22Rv1 (cell line): ENCODE results near the gene ZC3H8.

Source experiments
- H3K27ac ChIP-seq: fragments of 450-650 bp; 2 replicates; pipeline ENCODE4 v1.5.1; 2017
- ZFX ChIP-seq: fragments of 450-650 bp; IDR thresholded peaks from 2 replicates; pipeline ENCODE4 v1.6.1; 2017; ENCODE audit warnings: antibody characterized with exemption, borderline replicate concordance
- TF ChIP-seq, protein P1 (sequence below): fragments of 450-650 bp; IDR thresholded peaks from 2 replicates; pipeline ENCODE4 v1.5.1; 2017; ENCODE audit warnings: mild to moderate bottlenecking

ZC3H8 gene

GRCh38 chr2:112257575-112257974 lies 2.7 kb upstream of the ZC3H8 start:
- TF ChIP-seq, protein P1, sequence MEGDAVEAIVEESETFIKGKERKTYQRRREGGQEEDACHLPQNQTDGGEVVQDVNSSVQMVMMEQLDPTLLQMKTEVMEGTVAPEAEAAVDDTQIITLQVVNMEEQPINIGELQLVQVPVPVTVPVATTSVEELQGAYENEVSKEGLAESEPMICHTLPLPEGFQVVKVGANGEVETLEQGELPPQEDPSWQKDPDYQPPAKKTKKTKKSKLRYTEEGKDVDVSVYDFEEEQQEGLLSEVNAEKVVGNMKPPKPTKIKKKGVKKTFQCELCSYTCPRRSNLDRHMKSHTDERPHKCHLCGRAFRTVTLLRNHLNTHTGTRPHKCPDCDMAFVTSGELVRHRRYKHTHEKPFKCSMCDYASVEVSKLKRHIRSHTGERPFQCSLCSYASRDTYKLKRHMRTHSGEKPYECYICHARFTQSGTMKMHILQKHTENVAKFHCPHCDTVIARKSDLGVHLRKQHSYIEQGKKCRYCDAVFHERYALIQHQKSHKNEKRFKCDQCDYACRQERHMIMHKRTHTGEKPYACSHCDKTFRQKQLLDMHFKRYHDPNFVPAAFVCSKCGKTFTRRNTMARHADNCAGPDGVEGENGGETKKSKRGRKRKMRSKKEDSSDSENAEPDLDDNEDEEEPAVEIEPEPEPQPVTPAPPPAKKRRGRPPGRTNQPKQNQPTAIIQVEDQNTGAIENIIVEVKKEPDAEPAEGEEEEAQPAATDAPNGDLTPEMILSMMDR = no peak
- TF ChIP-seq ZFX = no peak

GRCh38 chr2:112256654-112257053 lies 1.8 kb upstream of the ZC3H8 start:
- TF ChIP-seq, protein P1 = no peak
- no peak for TF ChIP-seq ZFX
- no peak overlapping the region for H3K27ac ChIP-seq

More at GRCh38 chr2:112257575-112257974, 2.7 kb upstream of the ZC3H8 start:
- no peak overlapping the region for H3K27ac ChIP-seq

DNA sequence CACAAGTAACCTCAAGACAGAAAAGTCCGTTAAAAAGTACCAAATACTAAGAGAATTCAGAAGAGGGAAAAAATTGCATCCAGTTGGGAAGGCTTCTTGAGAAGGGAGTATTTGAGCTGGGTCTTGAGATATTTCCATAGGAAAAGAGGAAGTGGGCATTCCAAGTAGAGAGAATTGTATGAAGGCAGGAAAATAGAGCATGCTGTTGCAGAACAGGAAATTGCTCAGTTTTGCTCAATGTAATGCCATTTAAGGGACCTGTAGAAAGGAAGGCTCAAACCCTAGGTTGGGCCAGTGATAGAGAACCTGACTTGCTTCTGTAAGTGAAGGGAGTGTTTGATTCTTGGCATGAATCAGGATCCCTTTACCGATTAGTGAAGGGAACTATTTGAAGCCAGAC lies 1.0 kb upstream of the ZC3H8 start:
- no peak overlapping the region for H3K27ac ChIP-seq
- TF ChIP-seq, protein P1 = no peak
- TF ChIP-seq ZFX = no peak

DNA sequence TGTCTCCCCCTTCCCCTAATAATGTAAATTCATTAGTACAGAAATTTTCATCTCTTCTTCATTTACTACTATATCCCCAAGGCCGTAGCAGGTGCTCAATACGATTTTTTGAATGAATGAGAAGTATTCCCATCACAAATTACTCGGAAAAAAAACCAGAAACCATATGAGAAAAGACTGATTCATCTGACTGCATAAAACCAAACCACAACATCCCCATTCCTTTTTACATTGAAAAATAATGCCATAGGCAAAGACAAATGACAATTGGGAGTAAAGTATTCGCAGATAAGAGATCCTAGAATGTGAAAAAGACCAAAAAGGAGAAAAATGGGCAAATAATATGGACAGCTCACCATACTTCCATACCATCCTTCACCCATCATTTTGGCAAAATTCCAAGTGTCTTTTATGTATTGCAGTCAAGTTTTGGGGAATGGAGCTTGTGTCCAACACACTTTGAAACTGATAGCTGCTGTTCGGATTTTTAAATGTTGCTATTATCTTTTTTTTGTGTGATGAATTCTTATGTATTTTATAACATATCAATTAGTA lies 1.5 kb downstream of the ZC3H8 start:
- no peak overlapping the region for H3K27ac ChIP-seq
- TF ChIP-seq, protein P1 = no peak
- no peak for TF ChIP-seq ZFX

DNA sequence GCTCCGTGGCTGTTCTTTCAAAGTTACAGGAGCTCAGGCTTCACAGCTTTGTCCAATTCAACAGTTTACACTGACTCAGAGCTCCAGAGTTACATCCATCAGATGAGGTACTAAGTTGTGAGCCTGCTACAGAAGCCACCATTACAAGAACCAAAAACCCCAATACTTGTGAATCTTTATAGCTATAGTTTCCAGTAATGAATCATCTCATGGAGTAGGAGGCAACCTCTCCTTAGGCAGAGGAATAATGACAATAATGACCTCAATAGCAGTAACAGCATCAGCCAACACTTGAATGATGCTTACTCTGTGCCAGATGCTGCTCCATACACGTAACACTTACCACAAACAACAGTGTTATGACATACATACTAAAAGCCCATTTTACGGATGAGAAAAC lies 3.6 kb downstream of the ZC3H8 start:
- TF ChIP-seq ZFX = no peak
- TF ChIP-seq, protein P1 = no peak
- H3K27ac ChIP-seq = no peak overlapping the region

DNA sequence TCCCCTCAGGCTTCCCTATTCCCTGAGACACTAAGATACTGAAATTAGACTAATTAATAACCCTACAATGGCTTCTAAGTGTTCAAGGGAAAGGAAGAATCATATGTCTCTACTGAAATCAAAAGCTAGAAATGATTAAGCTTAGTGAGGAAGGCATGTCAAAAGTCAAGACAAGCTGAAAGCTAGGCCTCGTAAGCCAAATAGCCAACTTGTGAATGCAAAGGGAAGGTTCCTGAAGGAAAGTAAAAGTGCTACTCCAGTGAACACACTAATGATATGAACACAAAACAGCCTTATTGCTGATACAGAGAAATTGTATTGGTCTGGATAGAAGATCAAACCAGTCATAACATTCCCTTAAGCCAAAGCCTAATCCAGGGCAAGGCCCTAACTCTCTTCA lies 10.0 kb downstream of the ZC3H8 start:
- TF ChIP-seq, protein P1 = no peak
- no peak for TF ChIP-seq ZFX
- no peak overlapping the region for H3K27ac ChIP-seq

DNA sequence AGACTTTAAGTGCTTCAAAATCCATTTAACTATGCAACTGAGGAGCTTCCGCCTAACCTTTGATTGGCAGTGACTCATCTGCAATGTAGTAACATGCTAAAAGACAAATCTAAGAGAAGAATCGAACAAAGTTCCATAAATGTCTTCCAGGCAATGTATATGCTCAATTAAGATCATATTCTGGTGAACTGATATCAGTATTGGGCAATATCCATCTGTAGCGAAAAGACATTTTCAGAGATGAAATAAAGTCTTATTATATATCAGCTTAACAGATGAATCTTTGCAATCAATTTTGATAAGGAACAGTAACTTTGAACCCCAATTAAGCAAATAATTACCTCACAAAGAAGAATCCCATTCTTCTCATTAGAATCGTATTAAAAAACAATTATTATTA lies 11.6 kb downstream of the ZC3H8 start:
- no peak for TF ChIP-seq ZFX
- TF ChIP-seq, protein P1 = no peak
- H3K27ac ChIP-seq = no peak overlapping the region
